Globus pallidus (tissue), 1 donor: Measurements from ENCODE around the gene PPFIA4.

ENCODE experiments used
- DNase-seq: peaks from one replicate; pipeline ENCODE4 v3.0.0-alpha.2; 2015; ENCODE audit warnings: low spot score

Gene PPFIA4

DNA sequence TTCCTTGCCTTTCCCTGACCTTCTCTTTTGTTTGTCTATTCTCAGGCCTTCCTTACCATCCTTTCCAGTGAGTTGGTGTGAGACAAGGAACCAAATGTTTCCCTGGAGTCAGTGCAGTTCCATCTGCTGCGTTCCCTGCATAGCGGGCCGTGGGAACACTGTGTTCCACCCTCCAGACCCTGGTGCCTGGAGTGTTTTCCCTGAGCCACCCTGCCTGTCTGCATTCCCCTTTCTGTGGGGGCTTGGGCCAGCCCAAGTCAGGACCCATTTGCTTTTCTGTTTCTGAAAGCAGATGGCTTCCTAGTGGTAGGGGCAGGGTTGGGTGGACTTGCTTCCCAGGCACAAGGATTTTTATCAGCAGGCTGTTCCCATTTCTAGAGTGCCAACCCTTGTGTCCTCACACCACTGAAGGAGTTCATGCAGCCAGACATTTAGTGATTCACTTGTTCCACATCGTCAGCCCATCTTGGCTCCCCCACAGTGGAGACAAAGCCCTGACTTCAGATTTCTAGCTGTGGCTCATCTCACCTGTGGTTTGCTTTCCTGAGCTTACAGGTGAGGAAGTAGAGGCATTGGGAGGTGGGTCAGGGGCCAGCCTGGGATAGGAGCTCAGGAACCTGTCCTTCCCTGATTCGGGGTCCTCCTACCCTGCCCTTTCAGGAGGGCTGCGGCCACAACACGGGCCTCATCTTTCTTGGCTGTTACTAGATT lies 73.7 kb downstream of the PPFIA4 start:
- no peak for DNase-seq

DNA sequence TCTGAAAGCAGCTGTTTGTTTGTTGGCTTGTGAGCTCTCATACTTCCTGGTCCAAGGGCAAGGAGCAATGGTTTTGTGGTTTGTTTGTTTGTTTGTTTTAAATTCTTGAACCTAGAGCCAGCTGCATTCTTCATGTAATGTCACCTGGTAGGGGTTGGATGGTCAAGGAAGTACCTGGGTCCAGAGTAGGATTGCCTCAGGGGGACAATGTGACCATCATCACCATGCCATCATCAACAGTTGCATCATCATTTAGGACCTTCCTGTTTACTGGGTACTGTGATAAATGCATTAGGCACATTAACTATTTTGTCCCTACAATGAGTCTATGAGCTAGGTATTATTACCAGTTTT lies 74.2 kb downstream of the PPFIA4 start:
- DNase-seq: no peak

DNA sequence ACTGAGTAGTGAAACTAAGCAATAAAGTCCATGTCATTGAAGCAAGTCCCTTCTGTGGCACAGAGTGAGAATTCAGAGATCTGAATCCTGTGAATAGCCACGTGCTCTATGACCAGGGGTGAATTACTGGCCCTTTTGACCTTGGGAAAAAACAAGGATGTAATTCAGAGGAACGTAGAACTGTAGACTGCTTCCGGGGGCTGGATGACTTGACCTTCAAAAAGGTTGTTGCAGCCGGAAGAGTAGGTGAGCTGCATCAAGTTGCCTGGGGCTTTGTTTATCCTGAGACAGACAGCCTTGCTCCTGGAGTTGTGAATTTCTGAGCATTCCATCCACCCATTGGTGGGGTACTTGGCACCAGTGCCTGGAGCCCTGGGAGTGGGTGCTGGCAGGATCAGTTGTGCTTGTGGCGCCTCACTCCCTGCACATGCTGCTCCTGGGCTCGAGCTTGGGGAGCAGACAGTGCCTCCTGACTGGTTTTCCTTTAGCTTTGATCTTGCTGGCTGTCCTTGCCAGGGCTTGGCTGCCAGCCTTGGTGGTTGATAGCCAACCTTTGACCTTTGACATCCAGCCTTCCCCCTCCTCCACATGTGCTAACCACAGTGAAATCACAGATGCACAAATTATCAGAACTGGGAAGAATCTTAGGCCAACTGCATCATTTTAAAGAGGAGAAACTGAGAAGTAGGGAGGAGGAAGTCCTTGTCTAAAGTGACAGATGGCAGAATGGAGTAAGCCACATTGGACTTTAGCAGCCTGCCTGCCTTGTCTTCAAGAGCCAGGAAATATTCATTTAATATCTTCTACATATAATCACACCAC lies 75.7 kb downstream of the PPFIA4 start:
- DNase-seq: no peak

DNA sequence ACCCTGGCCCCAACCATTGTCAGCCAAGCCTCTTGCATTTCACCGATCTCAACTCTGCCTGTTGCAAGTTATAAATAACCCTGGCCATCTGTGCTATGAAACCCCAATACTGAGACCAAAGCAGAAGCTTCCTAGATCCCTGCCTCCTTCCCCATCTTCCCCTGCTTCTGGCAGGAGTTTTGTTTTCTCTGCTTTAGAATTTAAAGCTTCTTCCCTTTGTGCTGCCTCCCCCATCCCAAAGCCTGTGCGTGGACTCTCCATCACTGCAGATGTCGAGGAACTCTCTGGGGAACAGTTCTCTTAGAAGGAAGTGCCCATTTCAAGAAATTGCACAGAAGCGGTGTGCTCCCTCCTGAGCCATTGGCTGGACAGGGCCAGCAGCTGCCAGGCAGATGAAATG lies 76.9 kb downstream of the PPFIA4 start:
- no peak for DNase-seq

DNA sequence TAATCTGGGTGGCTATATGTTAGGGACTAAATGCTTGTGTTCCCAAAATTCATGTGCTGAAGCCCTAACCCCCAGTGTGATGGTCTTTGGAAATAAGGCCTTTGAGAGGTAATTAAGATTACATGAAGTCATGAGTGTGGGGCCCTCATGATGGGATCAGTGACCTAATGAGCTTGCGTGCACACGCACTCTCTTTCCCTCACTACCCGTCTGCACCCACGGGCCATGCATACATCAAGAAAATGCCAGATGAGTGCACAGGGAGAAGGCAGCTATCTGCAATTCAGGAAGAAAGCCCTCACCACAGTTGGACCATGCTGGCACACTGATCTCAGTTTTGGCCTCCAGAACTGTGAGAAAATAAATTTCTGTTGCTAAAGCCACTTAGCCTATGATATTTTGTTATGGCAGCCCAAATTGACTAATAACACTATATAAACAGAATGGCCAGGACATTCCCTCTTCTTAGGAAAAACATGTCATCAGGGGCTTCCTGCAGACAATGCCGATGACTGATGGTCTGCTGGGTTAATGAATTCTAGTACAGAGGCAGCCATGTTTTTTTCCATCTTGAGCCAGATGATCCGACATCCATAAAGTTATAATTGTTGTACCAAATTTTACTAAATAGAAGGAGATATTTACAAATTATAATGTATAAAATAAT lies 77.7 kb downstream of the PPFIA4 start:
- DNase-seq: no peak

DNA sequence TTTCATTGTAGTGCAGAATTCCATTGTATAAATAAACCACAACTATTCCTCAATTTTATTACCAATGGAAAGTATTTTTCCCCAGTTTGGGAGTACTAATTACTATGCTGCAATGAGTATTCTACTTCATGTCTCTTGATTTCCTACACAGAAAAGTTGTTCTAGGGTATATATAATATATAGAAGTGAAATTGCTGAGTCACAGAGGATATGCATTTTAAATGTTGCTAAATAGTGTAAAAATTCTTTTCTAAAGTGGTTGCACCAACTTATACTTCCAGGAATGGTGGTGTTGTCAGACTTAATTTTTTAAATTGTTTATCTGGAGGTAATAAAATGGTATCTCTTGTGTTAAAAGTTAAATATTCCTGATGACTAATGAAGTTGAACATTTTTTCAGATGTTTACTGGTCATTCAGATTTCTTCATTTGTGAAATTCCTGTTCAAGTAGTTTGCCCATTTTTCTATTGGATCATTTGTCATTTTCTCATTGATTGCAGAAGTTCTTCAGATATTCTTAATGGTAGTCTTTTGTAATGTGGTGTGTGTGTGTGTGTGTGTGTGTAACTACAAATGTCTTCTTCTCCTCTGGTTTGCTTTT lies 78.6 kb downstream of the PPFIA4 start:
- DNase-seq: no peak

DNA sequence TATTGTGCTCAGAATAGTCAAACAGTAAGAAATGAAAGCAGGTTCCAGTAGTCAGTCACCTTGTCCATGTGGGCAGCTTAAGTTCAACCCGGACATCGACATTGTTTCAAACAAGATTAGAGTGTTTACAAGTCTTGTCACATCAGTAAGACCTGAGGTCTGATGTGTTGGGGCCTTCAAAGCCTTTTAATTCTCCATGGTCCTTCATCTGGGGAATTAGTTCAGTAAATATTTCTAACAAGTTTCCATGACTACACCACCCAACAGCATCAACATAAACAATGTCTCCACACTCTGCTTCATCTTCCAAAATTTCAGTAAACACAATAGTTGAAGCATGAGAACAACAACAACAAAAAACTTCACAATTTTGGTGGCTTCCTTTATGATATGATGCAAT lies 86.2 kb downstream of the PPFIA4 start:
- no peak for DNase-seq

DNA sequence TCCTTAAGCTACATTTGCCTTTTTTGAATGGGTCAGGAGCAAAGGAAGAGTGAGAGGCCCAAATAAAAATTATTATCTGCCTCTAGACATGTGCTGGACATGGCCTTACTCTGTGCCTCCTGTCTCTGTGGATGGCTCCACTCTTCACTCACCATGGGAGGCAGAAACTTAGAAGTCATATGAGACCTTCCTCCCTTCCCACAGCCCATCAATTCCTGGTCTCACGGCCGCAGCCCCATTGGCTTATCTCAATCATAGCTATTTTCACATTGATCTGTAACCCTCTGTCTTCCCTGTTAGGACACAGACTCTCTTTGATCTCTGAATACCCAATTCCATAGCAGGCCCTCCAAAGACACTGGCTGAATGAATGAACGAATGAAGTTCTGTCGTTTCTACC lies 87.0 kb downstream of the PPFIA4 start:
- no peak for DNase-seq

DNA sequence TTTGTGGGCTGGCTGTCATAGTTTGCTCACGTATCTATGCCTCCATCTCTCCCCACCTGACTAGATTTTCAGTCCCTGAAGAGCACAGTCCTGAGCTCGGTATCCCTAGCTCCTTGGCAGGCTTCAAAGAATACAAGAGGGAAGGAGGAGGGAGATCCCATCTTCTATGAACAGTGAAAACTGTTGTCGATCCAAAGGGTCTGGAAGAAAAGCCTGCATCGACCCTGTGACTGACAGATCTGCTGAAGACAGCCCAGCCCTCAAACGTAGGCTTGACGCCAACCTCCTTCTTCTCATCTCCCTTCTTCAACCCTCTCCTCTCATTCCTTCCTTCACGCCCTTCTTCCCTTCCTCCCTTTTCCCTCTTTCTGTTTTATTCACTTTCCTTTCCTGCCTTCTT lies 87.9 kb downstream of the PPFIA4 start:
- DNase-seq: no peak

DNA sequence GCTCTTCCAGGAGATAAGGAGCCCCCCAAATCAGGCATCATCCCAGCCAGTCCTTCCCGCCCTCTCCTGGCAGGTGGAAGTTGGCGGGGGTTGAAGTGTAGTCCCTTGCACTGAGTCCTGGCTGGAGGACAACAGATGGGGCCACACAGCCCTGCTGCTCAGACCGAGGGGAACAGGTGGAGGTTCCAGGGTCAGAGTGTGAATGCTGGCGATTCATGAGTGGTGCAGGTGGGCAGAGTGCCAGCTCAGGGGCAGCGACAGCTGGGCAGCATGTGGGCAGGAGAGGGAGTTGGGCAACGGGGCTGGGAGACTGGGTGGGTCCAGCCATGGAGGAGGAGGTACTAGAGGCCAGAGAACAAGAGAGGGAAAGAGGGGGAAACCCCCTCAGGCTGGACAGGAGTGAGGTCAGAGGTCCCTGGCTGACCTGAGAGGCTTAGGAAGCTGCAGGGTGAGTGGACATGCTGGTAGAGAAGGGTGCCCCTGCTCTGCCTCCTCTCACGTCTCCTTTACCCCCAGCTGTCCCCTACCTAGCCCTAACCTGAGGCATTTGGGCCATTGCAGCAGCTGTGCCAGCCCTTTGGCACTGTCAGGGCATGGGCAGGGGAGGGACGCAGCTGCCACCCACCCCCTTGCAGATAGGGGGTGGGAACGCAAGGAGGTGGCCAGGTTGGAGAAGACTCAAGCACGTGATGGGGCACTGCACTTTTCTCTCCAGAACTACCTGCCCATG lies 90.0 kb downstream of the PPFIA4 start:
- DNase-seq: no peak

DNA sequence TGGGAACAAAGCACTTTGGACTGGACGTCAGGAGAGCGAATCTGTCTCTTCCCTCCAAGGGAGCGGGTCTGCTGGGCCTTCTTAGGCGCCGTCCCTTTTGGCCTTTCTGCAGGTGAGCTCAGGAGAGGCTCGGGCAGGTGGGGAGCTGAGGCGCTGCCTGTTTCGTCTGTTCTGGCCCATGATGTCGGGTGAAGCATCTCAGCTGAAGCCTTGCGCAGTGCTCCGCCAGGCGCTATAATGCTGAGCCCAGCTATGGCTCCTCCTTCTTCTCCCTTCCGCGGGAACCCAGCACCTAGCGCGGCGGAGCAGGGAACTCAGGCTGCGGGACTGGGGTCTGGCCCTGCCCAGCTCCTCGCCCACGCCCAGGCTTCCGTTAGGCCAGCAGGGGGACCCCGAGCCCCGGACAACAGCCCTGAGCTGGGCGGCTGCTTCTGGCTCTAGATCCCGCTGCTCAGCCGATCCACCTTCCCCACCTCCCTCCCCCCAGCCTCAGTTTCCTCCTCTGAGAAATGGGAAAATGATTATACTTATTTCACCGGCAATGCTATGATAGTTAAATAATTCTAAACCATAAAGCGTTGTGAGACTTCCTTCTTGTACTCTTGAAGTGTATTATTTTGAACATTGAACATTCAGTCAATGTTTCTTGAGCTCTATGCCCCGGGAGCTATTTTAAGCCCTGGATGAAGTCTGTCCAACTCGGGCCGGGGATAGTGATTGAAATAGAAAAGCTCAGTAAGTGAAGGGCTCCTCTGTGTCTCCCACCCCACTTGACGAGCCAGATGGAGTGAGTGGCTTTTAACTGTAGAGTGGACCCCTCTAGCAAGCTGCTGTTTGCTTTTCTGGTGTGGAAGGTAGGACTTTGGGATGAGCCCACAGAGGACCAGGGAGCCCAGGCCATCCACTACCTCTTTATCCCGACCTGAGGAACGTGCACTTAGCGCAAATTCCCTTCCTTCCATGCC lies 91.6 kb downstream of the PPFIA4 start:
- peak; percentile 68 for DNase-seq

DNA sequence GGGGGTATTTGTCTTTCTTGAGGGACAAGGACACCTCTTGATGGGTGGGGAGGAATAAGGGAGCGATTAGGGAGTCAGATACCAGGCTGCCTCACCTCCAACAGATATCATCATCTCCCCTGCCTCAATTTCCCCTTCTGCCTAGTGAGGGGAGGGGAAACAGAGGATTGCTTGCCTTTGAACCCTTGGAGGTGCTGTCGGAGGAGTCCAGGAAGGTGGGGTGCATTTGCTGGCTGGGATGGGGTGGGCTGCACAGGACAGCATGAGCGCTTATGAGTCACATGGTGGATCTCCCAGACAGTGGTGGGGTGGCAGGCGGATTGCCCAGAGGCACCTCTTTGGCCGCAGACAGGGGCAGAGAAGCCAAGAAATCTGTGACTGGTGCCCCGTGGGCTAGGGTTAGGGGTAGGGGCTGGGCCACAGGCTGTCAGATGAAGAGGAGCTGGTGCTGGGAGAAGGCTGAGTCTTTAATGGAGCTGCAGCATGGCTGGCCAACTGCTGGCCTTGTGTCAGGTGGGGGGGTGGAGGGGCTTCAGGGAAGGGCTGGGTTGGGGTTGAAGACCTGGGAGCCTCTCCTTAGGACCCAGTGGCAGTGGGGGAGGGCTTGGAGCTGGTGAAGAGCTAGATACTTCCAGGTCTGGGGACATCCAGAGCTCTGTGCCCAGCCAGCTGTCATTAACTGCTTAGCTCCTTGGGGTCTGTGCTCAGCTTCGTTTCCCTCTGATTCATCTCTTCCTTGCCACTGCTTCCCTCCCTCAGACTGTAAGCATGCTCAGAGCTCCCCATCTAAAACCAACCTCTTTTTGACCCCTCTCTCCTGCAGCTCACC lies 94.2 kb downstream of the PPFIA4 start:
- DNase-seq: no peak

DNA sequence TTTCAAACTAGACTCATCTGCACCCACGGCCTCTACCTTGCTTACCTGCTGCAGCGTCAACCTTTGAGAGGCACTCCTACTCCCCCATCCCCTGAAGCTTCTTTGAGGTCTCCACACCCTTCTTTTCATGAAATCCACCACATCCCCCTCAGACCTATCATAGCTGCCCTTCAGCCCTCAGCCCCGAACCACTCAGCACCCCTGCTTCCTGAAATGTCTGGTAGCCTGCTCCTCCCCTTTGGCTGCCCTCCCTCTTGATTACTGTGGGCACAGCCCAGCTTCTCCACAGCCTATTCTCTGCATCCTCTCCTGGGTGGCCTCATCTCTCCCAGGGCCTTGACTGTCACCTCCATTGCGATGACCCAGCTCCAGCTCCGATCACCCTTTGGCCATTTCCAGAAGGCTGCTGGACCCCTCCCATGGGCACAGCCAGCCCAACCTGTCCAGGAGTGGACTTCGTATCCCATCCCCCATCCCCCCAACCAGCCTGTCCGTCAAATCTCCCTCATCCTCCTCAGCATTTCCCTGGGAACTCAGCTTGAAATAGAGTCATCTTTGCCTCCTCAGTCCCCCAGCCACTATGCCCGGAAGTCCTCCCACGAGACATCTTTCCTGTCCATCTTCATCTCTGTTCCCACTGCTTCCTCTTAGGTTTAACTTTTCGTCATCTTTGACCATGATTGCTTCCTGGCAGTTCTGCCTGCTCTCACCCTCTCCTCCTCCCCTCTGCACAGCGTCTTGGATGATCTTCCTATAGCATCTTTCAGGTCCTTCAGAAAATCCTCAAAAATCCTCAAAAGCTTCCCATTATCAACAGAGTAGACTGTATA lies 95.1 kb downstream of the PPFIA4 start:
- DNase-seq: no peak

DNA sequence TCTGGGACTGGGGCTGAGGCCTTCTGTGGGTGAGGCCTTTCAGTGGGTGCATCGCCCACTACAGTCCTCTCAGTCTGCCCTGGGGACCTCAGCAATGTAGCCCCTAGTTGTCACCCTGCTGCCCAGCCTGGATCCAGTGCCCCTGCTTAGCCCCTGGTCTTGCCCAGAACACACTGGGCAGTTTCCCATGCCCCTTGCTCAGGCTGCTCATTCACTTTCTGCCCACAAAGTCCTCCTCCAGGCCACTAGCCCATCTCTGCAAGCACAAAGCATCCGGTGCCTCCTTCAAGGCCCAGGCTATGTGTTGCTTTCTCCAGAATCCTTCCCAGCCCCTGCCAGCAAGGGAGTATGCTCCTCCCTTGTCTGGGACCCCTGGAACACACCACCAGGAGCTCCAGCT lies 95.9 kb downstream of the PPFIA4 start:
- no peak for DNase-seq

DNA sequence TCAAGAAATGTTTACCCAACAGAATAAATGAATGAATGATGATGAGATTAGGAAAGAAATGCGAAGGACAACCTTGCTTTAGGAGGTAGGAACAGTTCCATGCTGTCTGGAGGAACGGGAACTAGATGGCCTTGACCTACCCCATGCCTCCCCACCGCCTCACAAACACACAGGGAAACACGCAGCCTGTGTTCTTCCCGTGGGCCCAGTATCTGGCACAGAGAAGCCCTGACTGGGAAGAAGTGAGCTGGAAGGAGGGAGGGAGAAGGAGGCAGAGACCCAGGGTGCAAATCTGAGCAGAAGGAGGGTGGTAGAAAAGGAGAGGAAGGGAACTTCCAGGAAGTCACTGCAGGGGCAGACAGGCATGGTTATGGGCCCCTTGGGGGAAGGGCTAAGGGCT lies 97.7 kb downstream of the PPFIA4 start:
- DNase-seq: no peak

DNA sequence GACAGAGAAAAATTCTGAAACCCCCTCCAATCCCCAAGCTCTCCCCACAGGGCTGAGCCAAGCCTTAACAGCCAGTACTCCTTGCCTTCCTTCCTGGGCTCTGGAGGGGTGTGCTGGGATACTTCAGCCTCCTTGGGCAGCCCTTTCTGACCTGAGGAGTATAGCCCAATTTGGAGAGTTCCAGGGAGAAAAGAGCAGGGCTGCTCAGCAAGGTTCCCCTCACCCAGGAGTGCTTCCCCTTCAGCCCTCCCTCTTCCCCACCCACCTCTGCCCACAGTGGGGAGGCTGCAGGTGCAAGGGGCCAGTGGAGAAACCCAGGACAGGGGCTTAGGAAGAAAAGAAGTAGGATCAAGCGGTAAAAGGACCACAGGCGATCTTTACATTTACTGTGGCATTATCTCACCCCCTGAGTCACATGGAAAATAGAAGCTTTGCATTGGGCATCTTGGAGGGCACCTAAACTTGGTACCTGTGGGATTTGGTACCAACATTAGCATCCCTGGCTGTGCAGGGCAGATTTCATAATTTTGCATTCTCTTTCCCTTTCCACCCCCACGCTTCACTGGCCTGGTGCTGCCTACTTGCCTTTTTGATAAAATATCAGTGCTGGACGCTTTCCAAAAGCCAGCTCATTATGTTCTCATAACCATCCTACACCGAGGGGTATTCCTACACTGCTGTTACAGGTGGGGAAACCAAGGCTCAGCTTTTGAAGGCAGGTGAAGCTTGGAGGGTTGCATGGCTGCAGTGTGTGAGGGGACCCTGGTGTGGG lies 98.4 kb downstream of the PPFIA4 start:
- DNase-seq: no peak

DNA sequence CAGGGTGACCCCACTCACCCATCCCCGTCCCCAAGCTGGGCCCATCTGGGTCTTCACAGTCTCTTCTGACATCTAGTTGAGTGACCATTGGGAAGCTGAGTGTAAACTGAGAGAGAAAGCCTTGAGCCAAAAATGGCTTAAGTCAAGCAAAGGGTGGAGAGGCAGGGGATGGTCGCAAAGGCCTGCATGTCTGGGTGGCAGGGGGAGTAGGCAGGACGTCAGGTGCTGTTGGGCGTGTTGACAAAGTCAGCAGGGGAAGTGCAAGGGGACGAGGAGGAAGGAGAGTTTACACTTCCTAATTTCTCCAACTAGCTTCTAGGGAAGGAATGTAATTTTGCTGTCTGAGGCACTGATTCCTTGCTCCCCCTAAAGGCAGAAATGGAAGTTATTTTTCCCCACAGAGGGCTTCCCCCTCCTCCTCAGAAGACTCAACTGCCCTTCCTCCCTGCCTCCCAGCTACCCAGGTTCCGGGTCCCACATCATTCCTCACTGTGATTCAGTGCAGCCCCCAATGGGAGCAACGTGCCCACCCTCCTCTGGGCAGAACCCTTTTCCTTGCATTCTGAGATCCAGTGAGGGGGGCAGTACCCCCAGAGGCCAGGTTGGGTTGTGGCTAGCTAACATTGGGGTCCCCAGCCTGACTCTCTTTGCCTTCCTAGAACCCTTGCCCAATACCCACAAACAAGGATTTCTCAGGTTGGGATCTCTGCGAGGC lies 100.0 kb downstream of the PPFIA4 start:
- DNase-seq: no peak
